OCI-LY3 (cell line): ENCODE results near the gene FBXO42.

Experiments used
- EZH2phosphoT487 ChIP-seq: fragments of 200-600 bp; shearing (Covaris generic); IDR thresholded peaks from 2 replicates; pipeline ENCODE4 v1.6.1; 2018; ENCODE audit warnings: antibody characterized with exemption, mixed run types, low read depth
- TF ChIP-seq, protein P1 (sequence below): fragments of 200-600, 300-600 bp; sonication (generic); IDR thresholded peaks from 2 replicates; pipeline ENCODE4 v1.5.1; 2014; ENCODE audit warnings: antibody characterized with exemption, low read length, low read depth

DNA sequence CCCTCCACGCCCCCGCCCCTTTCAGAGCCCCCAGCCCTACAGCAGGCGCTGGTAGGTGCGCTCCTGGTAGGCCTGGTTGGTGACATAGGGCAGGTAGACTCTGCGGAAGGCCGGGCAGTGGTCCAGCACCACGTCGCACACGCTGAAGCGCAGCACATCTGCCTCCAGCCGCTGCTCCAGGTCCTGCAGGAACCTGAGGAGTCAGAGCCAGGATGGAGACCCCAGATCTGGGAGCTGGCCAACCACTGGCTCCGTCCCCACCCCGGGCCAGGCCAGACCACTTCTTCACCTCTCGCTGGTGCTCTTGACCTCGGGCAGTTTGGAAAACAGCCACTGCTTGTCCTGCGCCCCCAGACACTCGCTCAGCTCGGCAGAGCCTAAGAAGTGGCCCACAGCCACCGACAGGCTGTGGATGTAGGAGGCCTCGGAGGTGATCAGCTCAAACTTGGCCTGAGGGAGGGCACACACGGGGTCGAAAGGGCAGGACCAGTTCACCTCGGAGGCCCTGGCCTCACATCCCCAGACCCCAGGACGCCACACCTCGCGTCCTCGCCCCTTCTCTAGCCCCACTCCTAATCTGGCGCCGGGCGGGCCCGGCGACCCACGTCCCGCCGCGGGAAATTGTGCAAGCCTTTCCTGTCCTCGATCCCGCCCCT is 146.3 kb downstream of the FBXO42 start:
- TF ChIP-seq, protein P1, sequence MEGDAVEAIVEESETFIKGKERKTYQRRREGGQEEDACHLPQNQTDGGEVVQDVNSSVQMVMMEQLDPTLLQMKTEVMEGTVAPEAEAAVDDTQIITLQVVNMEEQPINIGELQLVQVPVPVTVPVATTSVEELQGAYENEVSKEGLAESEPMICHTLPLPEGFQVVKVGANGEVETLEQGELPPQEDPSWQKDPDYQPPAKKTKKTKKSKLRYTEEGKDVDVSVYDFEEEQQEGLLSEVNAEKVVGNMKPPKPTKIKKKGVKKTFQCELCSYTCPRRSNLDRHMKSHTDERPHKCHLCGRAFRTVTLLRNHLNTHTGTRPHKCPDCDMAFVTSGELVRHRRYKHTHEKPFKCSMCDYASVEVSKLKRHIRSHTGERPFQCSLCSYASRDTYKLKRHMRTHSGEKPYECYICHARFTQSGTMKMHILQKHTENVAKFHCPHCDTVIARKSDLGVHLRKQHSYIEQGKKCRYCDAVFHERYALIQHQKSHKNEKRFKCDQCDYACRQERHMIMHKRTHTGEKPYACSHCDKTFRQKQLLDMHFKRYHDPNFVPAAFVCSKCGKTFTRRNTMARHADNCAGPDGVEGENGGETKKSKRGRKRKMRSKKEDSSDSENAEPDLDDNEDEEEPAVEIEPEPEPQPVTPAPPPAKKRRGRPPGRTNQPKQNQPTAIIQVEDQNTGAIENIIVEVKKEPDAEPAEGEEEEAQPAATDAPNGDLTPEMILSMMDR = no peak
- no peak for TF ChIP-seq EZH2phosphoT487
